ENCODE data around the gene NPB. TPM values are rescaled to one million over a fixed set of nuclear protein-coding genes. Genes with fewer than 3 reads are reported as not detected.

Gene NPB
- polyA plus RNA-seq, 1 of the 3 experiments (the other 2 are of a cell fraction), result 2.4 TPM

GRCh38 chr17:81911277-81911961 lies 9.4 kb downstream of the NPB start, which contains the start of gene PCYT2 (continued):
- TF ChIP-seq GABPA (IDR thresholded peaks at IDR 0.05; ENCODE audit: low read depth), result 0 out of 2 replicates have a peak, but pooled peaks have one; percentile 2
- TF ChIP-seq TEAD4 (IDR thresholded peaks at IDR 0.05; ENCODE audit: borderline replicate concordance, insufficient read depth), result no peak
- TF ChIP-seq FOXJ3 (CRISPR knock-in tag; IDR thresholded peaks at IDR 0.05), result no peak
- peak; percentile 67 for TF ChIP-seq NRF1 (IDR thresholded peaks at IDR 0.05; ENCODE audit: low read depth, low read length)
- TF ChIP-seq POLR2AphosphoS5 (IDR thresholded peaks at IDR 0.05; ENCODE audit: low read depth, low read length), result peak; percentile 63; the same call in 1 of the 2 replicates
- no peak for TF ChIP-seq GATA2 (CRISPR knock-in tag; IDR thresholded peaks at IDR 0.05)
- TF ChIP-seq USF2 (IDR thresholded peaks at IDR 0.05; ENCODE audit: borderline replicate concordance, low read depth, low read length), result peak; percentile 9; the same call in 1 of the 2 replicates
- no peak for TF ChIP-seq FOSL2 (IDR thresholded peaks at IDR 0.05; ENCODE audit: borderline replicate concordance, low read depth)

GRCh38 chr17:81911969-81912368 lies 9.9 kb downstream of the NPB start:
- H3K36me3 ChIP-seq (replicated peaks in 1 of 2; ENCODE audit: control insufficient read depth in 1 of 2, insufficient read depth in 2 of 2, low read length in 1 of 2), result peaks cover 27 to 67% of the 10 kb centered on the region in 2 experiments
- POLR2A ChIA-PET, result no interaction called here
- no peaks in the 10 kb centered on the region for H3K27me3 ChIP-seq (ENCODE audit: insufficient read depth)
- no peaks in the 10 kb centered on the region for H3K9me2 ChIP-seq
- no peak overlapping the region for H3K4me2 ChIP-seq
- 91% methylated on average over 16 of the region's 19 CpGs for WGBS (ENCODE audit: low lambda C conversion rate)
- H3K27ac ChIP-seq (ENCODE audit: low read depth in 2 of 2, low read length in 1 of 2), result peak overlapping the region in 1 of 2 experiments; percentile 43; a peak in 2 of 4 replicates
- H4K20me1 ChIP-seq (ENCODE audit: insufficient read depth), result peaks cover 32% of the 10 kb centered on the region
- DNase-seq, result no peak
- H3K9ac ChIP-seq, result no peak overlapping the region
- H3K4me3 ChIP-seq (ENCODE audit: low read depth in 2 of 2, low read length in 1 of 2), result no peak overlapping the region
- H3K9me3 ChIP-seq, result no peaks in the 10 kb centered on the region
- H3K4me1 ChIP-seq (ENCODE audit: control insufficient read depth in 1 of 2, insufficient read depth in 2 of 2, low read depth in 1 of 2, low read length in 1 of 2), result peaks cover 13 to 25% of the 10 kb centered on the region in 2 experiments
- TF ChIP-seq USF1 (IDR thresholded peaks at IDR 0.05; ENCODE audit: borderline replicate concordance, low read depth) (no peak), TEAD4 (IDR thresholded peaks at IDR 0.05; ENCODE audit: borderline replicate concordance, insufficient read depth) (no peak), REST (IDR thresholded peaks at IDR 0.05; ENCODE audit: low read depth, low read length) (no peak), FOSL2 (IDR thresholded peaks at IDR 0.05; ENCODE audit: borderline replicate concordance, low read depth) (no peak), FOXJ3 (CRISPR knock-in tag; IDR thresholded peaks at IDR 0.05) (no peak)
- peaks cover 28% of the 10 kb centered on the region for H3K79me2 ChIP-seq (ENCODE audit: insufficient read depth)
- CTCF ChIA-PET, result interaction anchor here (0.7 to 3.8 kb wide), 6 partner anchors 13 to 242 kb away, joined by 3 to 20 read pairs (median 4); no protein-coding TSS in a partner anchor
- peaks cover 19% of the 10 kb centered on the region for H3F3A ChIP-seq (replicated peaks; ENCODE audit: insufficient read depth)
- no peak overlapping the region for H2AFZ ChIP-seq (ENCODE audit: low read depth)
